Stomach (tissue), 4 donors: ENCODE data around the gene BAIAP2L2.

Experiments used
- CTCF ChIP-seq, 7 experiments: fragments of 450-650 bp in 4 of 7; fragments of 200-600 bp in 3 of 7; sonication (generic) in 3 of 7; IDR thresholded peaks; one replicate each; pipeline ENCODE4 v1.5.1; 2016 to 2019; ENCODE audit warnings: antibody characterized with exemption in 7 of 7, control low read depth in 2 of 7, mild to moderate bottlenecking in 1 of 7
- EP300 ChIP-seq: sonication (generic); formaldehyde crosslinking; IDR thresholded peaks from one replicate; pipeline ENCODE4 v1.6.1; 2017; ENCODE audit warnings: antibody characterized with exemption
- POLR2A ChIP-seq, 4 donors: fragments of 450-650 bp; IDR thresholded peaks; one replicate each; pipeline ENCODE4 v1.6.1; 2016; ENCODE audit warnings: antibody characterized with exemption in 4 of 4, control low read depth in 2 of 4, mild to moderate bottlenecking in 1 of 4, moderate library complexity in 1 of 4

- no peak for TF ChIP-seq CTCF (IDR thresholded peaks at IDR 0.05)
- TF ChIP-seq EP300: no peak
- TF ChIP-seq POLR2A (IDR thresholded peaks at IDR 0.05): no peak
Measured at GRCh38 chr22:38132794-38133193, 22.3 kb upstream of the BAIAP2L2 start.
